ENCODE measurements around the gene APPL1. TPM values are rescaled to one million over a fixed set of nuclear protein-coding genes. Genes with fewer than 3 reads are reported as not detected.

APPL1 gene
- total RNA-seq, 1 experiment from 2014 or later, result 34.6 TPM

DNA sequence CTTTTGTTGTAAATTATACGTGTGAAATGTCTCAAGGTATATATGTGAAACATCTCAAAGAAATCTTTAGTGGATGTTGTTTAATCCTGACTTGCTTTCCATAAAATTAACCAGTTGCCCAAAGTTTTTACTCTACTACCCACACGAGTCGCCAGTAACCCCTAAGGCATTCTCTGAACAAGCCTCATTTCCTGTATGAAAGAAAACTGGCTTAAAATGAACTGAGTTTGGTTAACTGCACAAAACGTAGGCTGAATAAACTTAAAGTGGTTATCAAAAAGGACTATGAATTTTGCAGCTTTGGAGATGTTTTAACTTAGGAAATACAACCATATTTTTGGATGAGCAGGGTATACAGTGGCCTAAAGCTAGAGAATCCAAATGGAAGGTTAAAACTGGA lies 2.7 kb upstream of the APPL1 start:
- ATAC-seq (no peak), DNase-seq (peak; percentile 17)
- H3K9me2 ChIP-seq (replicated peaks; ENCODE audit: low read length), result no peaks in the 10 kb centered on the region
- intact Hi-C loops (cut with micrococcal nuclease), result loop anchor here (5.0 kb wide), 2 partner anchors 207 to 357 kb away; no protein-coding TSS in a partner anchor
- H3K36me3 ChIP-seq (ENCODE audit: low read depth, low read length), result no peaks in the 10 kb centered on the region
- H2AFZ ChIP-seq (ENCODE audit: low read length), result peak overlapping the region; percentile 33; the same call in 1 of the 2 replicates
- TF ChIP-seq CTCF (conservative IDR thresholded peaks at IDR 0.05; ENCODE audit: low read depth, low read length) (no peak), EZH2 (IDR thresholded peaks at IDR 0.05; ENCODE audit: low read length, unreplicated experiment) (no peak), EZH2phosphoT487 (IDR thresholded peaks at IDR 0.05; ENCODE audit: borderline replicate concordance, low read length) (no peak)
- no peaks in the 10 kb centered on the region for H3K9me3 ChIP-seq (ENCODE audit: low read length)
- no TSS peak for BruUV-seq (replicated peaks)
- no peak overlapping the region for H3K4me3 ChIP-seq (ENCODE audit: low read length)
- ChIA-PET CTCF (interaction anchor here (0.6 kb wide), 1 partner anchor 164 kb away, joined by 4 read pairs; the partner anchor contains the start of gene SPATA12), POLR2A (ENCODE audit: unreplicated experiment) (no interaction called here)
- peak overlapping the region; percentile 14; the same call in 1 of the 2 replicates for H3K4me2 ChIP-seq (ENCODE audit: low read length)
- H3K9ac ChIP-seq (ENCODE audit: low read length), result no peak overlapping the region
- peaks cover 22% of the 10 kb centered on the region for H3K4me1 ChIP-seq (ENCODE audit: insufficient read depth, low read length)
- H3K79me2 ChIP-seq (ENCODE audit: low read length), result peaks cover 17% of the 10 kb centered on the region
- H3F3A ChIP-seq (ENCODE audit: low read length, unreplicated experiment), result no peaks in the 10 kb centered on the region
- no peaks in the 10 kb centered on the region for H3K27me3 ChIP-seq (ENCODE audit: low read length)
- H3K27ac ChIP-seq (ENCODE audit: low read length), result no peak overlapping the region
- H4K20me1 ChIP-seq (ENCODE audit: low read length), result peaks cover 10% of the 10 kb centered on the region; the same call in 1 of the 2 replicates

DNA sequence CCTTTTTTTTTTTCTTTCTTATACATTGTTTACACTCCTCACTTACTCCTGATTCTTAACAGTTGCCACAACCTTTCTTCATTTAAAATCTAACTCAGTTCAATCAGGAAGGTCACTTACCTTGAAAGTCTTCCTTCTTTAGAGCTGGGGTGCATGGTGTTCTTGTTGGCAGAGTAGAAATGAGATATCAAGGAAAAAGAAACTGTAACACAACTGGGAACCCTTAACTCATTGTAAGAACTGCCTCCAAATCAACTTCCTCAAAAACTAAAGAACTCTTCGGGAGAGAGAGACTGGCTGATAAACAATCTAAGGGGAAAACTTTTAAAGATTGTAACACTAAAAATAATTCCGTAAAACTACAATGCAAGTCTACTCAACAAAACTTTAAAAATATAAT lies 1.4 kb upstream of the APPL1 start:
- peaks cover 30% of the 10 kb centered on the region for H3K4me1 ChIP-seq (ENCODE audit: insufficient read depth, low read length)
- TF ChIP-seq EZH2phosphoT487 (IDR thresholded peaks at IDR 0.05; ENCODE audit: borderline replicate concordance, low read length) (no peak), EZH2 (IDR thresholded peaks at IDR 0.05; ENCODE audit: low read length, unreplicated experiment) (no peak), CTCF (conservative IDR thresholded peaks at IDR 0.05; ENCODE audit: low read depth, low read length) (no peak)
- DNase-seq, result no peak
- H3K27me3 ChIP-seq (ENCODE audit: low read length), result no peaks in the 10 kb centered on the region
- H3K79me2 ChIP-seq (ENCODE audit: low read length), result peaks cover 29% of the 10 kb centered on the region
- H2AFZ ChIP-seq (ENCODE audit: low read length), result no peak overlapping the region
- H3F3A ChIP-seq (ENCODE audit: low read length, unreplicated experiment), result no peaks in the 10 kb centered on the region
- ChIA-PET POLR2A (ENCODE audit: unreplicated experiment) (interaction anchor here (0.5 kb wide), 1 partner anchor 1897 kb away, joined by 3 read pairs; no protein-coding TSS in a partner anchor), CTCF (no interaction called here)
- no peak for ATAC-seq
- no peak overlapping the region for H3K4me3 ChIP-seq (ENCODE audit: low read length)
- no peaks in the 10 kb centered on the region for H3K9me3 ChIP-seq (ENCODE audit: low read length)
- no peak overlapping the region for H3K27ac ChIP-seq (ENCODE audit: low read length)
- H3K4me2 ChIP-seq (ENCODE audit: low read length), result no peak overlapping the region
- H3K36me3 ChIP-seq (ENCODE audit: low read depth, low read length), result no peaks in the 10 kb centered on the region
- BruUV-seq (replicated peaks), result no TSS peak
- peaks cover 18% of the 10 kb centered on the region; the same call in 1 of the 2 replicates for H4K20me1 ChIP-seq (ENCODE audit: low read length)
- H3K9ac ChIP-seq (ENCODE audit: low read length), result no peak overlapping the region
- no peaks in the 10 kb centered on the region for H3K9me2 ChIP-seq (replicated peaks; ENCODE audit: low read length)
- intact Hi-C loops (cut with micrococcal nuclease), result loop anchor here (5.0 kb wide), 2 partner anchors 206 to 356 kb away; no protein-coding TSS in a partner anchor

Data from PC-3 (cell line).